Liver (tissue), 3 donors: ENCODE results near the gene RRN3.
"Not testable (repeated sequence)": the region's sequence is repeated elsewhere in the genome, so short reads cannot be mapped to it uniquely, and the experiment has no call there.

ENCODE experiments used
- EGR1 ChIP-seq, 2 donors: IDR thresholded peaks; 2 replicates each; pipeline ENCODE4 v1.6.1; 2016 to 2018; ENCODE audit warnings: antibody characterized with exemption in 2 of 2, low read depth in 2 of 2
- GABPA ChIP-seq, 2 donors: IDR thresholded peaks in 1 of 2; conservative IDR thresholded peaks in 1 of 2; 2 replicates each; pipeline ENCODE4 v1.6.1; 2016; ENCODE audit warnings: antibody characterized with exemption in 2 of 2, mild to moderate bottlenecking in 1 of 2, moderate library complexity in 1 of 2
- RAD21 ChIP-seq, 2 donors: IDR thresholded peaks; 2 replicates each; pipeline ENCODE4 v1.6.1; 2016; ENCODE audit warnings: antibody characterized with exemption in 2 of 2, mild to moderate bottlenecking in 2 of 2
- SP1 ChIP-seq: IDR thresholded peaks from 2 replicates; pipeline ENCODE4 v1.6.1; 2018; ENCODE audit warnings: antibody characterized with exemption, mild to moderate bottlenecking
- TAF1 ChIP-seq: conservative IDR thresholded peaks from 2 replicates; pipeline ENCODE4 v1.6.1; 2016; ENCODE audit warnings: antibody characterized with exemption, mild to moderate bottlenecking
- YY1 ChIP-seq: IDR thresholded peaks from 2 replicates; pipeline ENCODE4 v1.6.1; 2016; ENCODE audit warnings: antibody characterized with exemption, mild to moderate bottlenecking
- TF ChIP-seq, protein P1 (sequence below): fragments of 150-350 bp; IDR thresholded peaks from 2 replicates; pipeline ENCODE4 v1.5.1; 2017; ENCODE audit warnings: improper control_type of control experiment, low read depth, low read length; ENCODE audit not compliant: missing input control
- TF ChIP-seq, protein P2 (sequence below): IDR thresholded peaks from 2 replicates; pipeline ENCODE4 v1.6.1; 2016; ENCODE audit warnings: antibody characterized with exemption
- TF ChIP-seq, protein P3 (sequence below): IDR thresholded peaks from 2 replicates; pipeline ENCODE4 v1.6.1; 2016; ENCODE audit warnings: antibody characterized with exemption
- TF ChIP-seq, protein P4 (sequence below): IDR thresholded peaks from 2 replicates; pipeline ENCODE4 v1.6.1; 2016; ENCODE audit warnings: antibody characterized with exemption
- TF ChIP-seq, protein P5 (sequence below): IDR thresholded peaks from 2 replicates; pipeline ENCODE4 v1.6.1; 2016; ENCODE audit warnings: antibody characterized with exemption, mild to moderate bottlenecking
- donor health status: healthy.
- donor health status: healthy.

DNA sequence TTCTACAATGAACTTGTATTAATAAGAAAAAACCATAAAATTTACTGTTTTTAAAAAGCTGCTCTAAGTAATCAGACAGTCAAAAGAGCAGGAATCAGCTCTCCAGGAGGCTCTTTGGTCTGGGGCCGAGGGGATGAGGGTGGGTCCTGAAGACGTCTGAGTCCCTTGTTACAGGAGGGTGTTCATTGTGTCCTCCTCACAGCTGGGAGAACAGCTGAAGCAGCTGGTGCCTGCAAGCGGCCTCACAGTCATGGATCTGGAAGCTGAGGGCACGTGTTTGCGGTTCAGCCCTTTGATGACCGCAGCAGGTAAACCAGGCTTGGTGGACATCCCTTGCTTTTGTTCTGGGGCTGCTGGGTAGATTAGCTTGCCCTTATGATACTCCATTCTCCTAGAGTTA lies 64.3 kb downstream of the RRN3 start:
- not testable (repeated sequence) for TF ChIP-seq TAF1; RAD21 (IDR thresholded peaks at IDR 0.05); GABPA (IDR thresholded peaks at IDR 0.05 in 1 of 2, conservative IDR thresholded peaks at IDR 0.05 in 1 of 2); SP1; EGR1 (IDR thresholded peaks at IDR 0.05; ENCODE audit: low read depth in 2 of 2); YY1
- TF ChIP-seq, protein P1, sequence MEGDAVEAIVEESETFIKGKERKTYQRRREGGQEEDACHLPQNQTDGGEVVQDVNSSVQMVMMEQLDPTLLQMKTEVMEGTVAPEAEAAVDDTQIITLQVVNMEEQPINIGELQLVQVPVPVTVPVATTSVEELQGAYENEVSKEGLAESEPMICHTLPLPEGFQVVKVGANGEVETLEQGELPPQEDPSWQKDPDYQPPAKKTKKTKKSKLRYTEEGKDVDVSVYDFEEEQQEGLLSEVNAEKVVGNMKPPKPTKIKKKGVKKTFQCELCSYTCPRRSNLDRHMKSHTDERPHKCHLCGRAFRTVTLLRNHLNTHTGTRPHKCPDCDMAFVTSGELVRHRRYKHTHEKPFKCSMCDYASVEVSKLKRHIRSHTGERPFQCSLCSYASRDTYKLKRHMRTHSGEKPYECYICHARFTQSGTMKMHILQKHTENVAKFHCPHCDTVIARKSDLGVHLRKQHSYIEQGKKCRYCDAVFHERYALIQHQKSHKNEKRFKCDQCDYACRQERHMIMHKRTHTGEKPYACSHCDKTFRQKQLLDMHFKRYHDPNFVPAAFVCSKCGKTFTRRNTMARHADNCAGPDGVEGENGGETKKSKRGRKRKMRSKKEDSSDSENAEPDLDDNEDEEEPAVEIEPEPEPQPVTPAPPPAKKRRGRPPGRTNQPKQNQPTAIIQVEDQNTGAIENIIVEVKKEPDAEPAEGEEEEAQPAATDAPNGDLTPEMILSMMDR, result not testable (repeated sequence)
- TF ChIP-seq, protein P2, sequence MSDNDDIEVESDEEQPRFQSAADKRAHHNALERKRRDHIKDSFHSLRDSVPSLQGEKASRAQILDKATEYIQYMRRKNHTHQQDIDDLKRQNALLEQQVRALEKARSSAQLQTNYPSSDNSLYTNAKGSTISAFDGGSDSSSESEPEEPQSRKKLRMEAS, result not testable (repeated sequence)
- TF ChIP-seq, protein P3, sequence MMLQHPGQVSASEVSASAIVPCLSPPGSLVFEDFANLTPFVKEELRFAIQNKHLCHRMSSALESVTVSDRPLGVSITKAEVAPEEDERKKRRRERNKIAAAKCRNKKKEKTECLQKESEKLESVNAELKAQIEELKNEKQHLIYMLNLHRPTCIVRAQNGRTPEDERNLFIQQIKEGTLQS, result not testable (repeated sequence)
- TF ChIP-seq, protein P4, sequence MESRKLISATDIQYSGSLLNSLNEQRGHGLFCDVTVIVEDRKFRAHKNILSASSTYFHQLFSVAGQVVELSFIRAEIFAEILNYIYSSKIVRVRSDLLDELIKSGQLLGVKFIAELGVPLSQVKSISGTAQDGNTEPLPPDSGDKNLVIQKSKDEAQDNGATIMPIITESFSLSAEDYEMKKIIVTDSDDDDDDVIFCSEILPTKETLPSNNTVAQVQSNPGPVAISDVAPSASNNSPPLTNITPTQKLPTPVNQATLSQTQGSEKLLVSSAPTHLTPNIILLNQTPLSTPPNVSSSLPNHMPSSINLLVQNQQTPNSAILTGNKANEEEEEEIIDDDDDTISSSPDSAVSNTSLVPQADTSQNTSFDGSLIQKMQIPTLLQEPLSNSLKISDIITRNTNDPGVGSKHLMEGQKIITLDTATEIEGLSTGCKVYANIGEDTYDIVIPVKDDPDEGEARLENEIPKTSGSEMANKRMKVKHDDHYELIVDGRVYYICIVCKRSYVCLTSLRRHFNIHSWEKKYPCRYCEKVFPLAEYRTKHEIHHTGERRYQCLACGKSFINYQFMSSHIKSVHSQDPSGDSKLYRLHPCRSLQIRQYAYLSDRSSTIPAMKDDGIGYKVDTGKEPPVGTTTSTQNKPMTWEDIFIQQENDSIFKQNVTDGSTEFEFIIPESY, result not testable (repeated sequence)
- TF ChIP-seq, protein P5, sequence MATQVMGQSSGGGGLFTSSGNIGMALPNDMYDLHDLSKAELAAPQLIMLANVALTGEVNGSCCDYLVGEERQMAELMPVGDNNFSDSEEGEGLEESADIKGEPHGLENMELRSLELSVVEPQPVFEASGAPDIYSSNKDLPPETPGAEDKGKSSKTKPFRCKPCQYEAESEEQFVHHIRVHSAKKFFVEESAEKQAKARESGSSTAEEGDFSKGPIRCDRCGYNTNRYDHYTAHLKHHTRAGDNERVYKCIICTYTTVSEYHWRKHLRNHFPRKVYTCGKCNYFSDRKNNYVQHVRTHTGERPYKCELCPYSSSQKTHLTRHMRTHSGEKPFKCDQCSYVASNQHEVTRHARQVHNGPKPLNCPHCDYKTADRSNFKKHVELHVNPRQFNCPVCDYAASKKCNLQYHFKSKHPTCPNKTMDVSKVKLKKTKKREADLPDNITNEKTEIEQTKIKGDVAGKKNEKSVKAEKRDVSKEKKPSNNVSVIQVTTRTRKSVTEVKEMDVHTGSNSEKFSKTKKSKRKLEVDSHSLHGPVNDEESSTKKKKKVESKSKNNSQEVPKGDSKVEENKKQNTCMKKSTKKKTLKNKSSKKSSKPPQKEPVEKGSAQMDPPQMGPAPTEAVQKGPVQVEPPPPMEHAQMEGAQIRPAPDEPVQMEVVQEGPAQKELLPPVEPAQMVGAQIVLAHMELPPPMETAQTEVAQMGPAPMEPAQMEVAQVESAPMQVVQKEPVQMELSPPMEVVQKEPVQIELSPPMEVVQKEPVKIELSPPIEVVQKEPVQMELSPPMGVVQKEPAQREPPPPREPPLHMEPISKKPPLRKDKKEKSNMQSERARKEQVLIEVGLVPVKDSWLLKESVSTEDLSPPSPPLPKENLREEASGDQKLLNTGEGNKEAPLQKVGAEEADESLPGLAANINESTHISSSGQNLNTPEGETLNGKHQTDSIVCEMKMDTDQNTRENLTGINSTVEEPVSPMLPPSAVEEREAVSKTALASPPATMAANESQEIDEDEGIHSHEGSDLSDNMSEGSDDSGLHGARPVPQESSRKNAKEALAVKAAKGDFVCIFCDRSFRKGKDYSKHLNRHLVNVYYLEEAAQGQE, result not testable (repeated sequence)
